Fibroblast of pulmonary artery (primary cell): ENCODE measurements around the gene CERS2.

Experiments
- DNase-seq: peaks from one replicate; pipeline ENCODE4 v3.0.0-alpha.2; 2010; ENCODE audit warnings: low read depth
- H3K4me3 ChIP-seq: replicated peaks from 2 replicates; pipeline ENCODE4 v1.5.1; 2011; ENCODE audit warnings: low read depth, mild to moderate bottlenecking, control low read depth, low read length, moderate library complexity
- TF ChIP-seq, protein P1 (sequence below): IDR thresholded peaks from 2 replicates; pipeline ENCODE4 v1.5.1; 2011; ENCODE audit warnings: mild to moderate bottlenecking, control low read depth, low read length, inconsistent platforms; ENCODE audit errors: missing control alignments

CERS2 gene

DNA sequence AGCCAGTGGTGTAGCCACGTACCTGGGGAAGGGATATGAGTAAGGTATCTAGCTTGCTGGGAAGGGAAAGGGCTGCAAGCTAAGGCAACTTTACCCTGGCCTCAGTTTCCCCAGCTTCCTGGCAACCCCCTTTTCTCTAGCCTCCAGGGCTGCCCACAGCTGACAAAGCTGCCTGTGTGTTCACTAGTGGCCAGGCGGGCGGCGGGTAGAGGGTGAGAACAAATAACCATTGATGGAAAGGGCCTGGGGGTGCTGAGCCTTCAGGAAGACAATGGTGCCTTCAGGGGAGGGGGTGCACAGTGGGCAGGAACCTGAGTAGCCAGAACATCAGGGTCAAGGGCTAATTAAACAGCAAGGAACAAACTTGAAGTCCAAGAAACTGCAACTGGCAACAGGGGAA, 6.1 kb downstream of the CERS2 start:
- no peak for DNase-seq
- TF ChIP-seq, protein P1, sequence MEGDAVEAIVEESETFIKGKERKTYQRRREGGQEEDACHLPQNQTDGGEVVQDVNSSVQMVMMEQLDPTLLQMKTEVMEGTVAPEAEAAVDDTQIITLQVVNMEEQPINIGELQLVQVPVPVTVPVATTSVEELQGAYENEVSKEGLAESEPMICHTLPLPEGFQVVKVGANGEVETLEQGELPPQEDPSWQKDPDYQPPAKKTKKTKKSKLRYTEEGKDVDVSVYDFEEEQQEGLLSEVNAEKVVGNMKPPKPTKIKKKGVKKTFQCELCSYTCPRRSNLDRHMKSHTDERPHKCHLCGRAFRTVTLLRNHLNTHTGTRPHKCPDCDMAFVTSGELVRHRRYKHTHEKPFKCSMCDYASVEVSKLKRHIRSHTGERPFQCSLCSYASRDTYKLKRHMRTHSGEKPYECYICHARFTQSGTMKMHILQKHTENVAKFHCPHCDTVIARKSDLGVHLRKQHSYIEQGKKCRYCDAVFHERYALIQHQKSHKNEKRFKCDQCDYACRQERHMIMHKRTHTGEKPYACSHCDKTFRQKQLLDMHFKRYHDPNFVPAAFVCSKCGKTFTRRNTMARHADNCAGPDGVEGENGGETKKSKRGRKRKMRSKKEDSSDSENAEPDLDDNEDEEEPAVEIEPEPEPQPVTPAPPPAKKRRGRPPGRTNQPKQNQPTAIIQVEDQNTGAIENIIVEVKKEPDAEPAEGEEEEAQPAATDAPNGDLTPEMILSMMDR: no peak
- no peak overlapping the region for H3K4me3 ChIP-seq

DNA sequence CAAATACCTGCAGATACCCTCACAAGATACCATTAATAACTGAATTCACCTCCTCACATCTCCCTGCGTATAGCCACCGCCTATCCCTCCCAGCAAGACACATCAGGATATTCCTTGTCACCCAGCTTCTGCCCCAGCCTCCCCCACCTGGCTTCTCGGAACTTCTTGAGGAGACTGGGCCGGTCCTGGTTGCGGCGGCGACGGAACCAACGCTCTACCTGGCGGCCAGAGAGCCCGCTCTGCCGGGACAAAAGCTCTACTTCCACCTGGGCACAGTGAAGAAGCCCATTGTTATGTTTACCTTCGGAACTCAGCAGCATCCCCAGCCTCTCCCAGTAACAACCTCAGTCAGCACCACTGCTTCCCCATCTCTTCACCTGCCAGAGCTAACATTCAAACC, 6.7 kb downstream of the CERS2 start:
- TF ChIP-seq, protein P1: no peak

DNA sequence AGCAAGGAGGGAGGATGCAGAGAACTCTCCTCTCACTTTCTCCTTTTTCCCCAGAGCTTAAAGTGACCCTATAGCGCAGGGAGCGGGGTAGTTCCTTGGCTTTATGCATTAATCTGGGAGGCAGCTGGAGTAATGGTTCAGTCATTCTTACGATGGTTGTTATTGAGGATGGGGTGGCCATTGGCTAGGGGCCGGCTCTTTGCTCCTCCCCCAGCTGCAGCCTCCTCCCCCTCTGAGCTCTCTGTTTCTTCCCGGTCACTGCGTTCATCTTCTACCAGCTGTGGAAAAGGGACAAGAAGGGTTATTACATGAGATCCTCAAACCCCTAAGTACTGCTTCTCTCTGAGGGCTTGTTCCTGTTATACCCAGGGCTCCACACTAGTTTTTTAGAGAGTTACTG, 8.6 kb downstream of the CERS2 start:
- TF ChIP-seq, protein P1: no peak

More for the DNA sequence above, 6.7 kb downstream of the CERS2 start:
- no peak for DNase-seq
- no peak overlapping the region for H3K4me3 ChIP-seq

DNA sequence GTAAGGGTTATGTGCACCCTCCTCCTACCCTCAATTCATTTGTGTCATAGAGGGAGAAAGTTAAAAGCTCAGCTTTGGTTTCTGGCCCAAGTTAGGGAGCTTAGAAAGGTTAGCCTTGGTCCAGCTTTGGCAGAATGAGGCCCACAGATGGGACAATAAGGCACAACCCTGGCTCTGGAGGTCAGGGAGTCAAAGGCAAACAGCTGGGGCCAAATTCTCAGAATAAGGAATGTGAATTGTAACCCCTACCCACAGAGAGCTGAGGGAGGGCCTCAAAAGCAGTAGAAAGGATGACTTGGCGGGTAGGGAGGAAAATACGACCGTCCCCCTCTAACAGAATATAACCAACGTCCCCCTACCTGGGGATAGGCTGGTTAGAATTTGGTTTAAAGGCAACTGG, 9.0 kb downstream of the CERS2 start:
- TF ChIP-seq, protein P1: no peak
- no peak overlapping the region for H3K4me3 ChIP-seq
- DNase-seq: no peak

More for the DNA sequence above, 8.6 kb downstream of the CERS2 start:
- DNase-seq: no peak
- no peak overlapping the region for H3K4me3 ChIP-seq

DNA sequence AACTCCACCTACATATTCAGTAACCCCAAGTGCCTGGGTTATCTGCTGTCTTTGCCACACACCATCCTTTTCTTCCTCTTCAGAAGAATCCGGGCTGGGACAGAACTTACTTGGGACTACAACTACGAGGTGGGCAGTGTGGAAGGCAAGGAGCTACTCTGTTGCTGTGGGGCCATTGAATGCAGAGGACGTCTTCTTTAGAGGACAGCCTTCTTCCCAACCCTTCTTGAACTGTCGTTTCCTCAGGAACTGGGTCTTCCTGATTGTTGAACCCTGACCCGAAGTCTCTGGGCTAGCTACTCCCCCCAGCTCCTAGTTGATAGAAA, 10.5 kb downstream of the CERS2 start:
- TF ChIP-seq, protein P1: no peak
- no peak for DNase-seq
- H3K4me3 ChIP-seq: no peak overlapping the region

DNA sequence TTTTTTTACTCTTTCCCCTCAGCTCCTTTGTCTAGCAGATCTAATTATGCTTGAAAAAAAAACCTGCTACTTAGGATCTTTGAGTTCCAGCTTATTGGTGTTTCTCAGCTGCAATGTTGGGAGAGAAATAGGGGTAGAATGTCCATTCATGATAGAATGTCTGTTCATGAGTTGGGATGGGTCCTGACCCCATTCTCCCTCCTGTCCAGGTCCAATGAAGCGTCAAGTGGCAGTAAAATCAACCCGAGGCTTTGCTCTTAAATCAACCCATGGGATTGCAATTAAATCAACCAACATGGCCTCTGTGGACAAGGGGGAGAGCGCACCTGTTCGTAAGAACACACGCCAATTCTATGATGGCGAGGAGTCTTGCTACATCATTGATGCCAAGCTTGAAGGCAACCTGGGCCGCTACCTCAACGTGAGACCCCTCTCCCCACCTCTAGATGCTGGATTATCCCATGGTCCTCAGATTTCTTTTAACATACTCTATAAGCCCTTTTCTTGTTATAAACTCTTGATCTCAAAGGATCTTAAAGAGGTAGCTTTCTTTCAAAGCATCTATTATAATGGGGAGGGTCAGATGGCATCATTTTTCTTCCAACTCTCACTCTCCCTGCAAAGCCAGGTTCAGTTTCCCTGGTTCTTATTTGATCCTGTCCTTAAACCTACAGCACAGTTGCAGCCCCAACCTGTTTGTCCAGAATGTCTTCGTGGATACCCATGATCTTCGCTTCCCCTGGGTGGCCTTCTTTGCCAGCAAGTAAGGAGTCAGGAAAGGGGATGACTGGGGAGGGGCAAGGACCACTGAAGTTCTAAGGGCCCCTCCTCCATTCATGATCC, 11.1 kb downstream of the CERS2 start:
- DNase-seq: no peak
- TF ChIP-seq, protein P1: no peak

DNA sequence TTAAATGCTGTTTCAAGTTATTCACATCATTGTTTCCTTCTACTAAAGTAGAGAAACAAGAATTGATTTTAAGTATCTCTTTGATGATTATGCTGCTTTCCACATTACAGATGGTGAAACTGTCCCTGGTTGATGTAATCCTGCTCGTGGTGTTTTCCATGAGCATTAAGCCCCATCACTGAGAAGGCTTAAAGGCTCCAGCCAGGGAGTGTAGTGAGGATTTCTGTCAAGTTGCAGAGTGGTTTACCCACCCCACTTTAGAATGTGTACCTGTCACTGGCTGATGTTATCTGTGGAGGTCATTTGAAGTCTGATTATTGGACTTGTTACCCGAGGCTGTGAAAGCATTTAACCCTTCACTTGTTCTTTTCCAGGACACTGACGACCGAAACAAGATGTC, 12.9 kb downstream of the CERS2 start:
- DNase-seq: no peak
- TF ChIP-seq, protein P1: no peak
- no peak overlapping the region for H3K4me3 ChIP-seq

More for the DNA sequence above, 11.1 kb downstream of the CERS2 start:
- H3K4me3 ChIP-seq: no peak overlapping the region
